ENCODE data around the gene IGFN1.
A peak's percentile ranks its signal among the peaks of the same experiment; 100 is the strongest.
"Not testable (repeated sequence)": the region's sequence is repeated elsewhere in the genome, so short reads cannot be mapped to it uniquely, and the experiment has no call there.

Gene IGFN1

DNA sequence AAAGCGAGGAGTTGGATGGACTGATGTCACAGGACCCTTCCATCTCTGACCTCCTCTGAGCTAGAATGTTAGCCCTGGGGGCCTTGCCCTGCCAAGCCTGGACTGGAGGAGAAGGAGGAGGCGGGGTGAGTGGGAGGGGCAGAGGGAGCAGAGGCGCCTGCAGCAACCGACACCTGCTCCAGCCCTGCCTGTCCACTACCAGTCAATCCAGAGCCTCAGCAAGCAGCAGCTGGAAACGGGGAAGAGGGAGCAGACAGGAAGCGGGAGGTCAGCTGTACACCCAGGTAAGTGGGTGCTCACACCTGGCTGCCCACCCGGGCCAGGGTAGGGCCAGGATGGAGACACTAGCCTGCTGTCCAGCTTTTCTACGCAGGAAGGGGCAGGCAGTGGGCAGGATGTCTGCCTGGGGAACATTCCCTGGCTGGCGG lies at the start of gene IGFN1:
Gene IGFN1 (plus strand): TSS at position 201 of the 428 bp plus-strand sequence. CDS start 2,470 bp downstream, outside the sequence.
- DNase-seq = no peak

DNA sequence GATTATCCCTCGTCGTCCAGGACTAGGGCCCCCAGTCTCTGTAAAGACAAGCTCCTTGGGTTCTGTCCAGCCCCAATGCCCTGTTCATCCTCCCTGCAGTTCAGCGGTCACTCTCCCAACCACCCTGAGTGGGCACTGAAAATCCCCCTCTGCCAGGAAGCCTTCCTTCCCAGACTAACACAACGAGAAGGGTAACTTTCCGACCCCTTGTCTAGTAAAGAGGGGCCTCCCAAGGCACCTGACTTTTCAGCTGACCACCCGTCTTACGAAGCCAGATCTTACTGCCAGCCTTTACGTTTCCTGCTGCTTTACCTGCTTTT lies 49.7 kb upstream of the IGFN1 start:
- DNase-seq = no peak

DNA sequence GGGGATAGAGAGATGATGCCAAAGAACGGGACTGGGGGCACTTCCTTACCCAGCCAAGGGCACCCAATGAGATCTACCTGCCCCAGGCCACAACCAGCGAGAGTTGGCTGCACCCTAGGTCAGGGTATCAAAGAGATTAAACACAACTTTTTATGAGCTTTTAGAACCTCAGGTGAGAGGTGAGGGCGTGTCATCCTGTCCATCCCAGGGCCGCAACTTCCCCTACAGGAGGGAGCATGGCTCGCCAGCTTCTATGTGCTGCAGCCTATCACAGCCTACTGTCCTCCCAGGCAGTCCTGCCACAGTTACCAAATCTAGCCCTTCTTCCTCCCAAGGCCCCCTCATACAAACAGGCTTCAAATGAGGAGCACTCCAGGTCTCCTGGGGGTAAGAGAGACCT lies 49.2 kb upstream of the IGFN1 start:
- no peak for DNase-seq

DNA sequence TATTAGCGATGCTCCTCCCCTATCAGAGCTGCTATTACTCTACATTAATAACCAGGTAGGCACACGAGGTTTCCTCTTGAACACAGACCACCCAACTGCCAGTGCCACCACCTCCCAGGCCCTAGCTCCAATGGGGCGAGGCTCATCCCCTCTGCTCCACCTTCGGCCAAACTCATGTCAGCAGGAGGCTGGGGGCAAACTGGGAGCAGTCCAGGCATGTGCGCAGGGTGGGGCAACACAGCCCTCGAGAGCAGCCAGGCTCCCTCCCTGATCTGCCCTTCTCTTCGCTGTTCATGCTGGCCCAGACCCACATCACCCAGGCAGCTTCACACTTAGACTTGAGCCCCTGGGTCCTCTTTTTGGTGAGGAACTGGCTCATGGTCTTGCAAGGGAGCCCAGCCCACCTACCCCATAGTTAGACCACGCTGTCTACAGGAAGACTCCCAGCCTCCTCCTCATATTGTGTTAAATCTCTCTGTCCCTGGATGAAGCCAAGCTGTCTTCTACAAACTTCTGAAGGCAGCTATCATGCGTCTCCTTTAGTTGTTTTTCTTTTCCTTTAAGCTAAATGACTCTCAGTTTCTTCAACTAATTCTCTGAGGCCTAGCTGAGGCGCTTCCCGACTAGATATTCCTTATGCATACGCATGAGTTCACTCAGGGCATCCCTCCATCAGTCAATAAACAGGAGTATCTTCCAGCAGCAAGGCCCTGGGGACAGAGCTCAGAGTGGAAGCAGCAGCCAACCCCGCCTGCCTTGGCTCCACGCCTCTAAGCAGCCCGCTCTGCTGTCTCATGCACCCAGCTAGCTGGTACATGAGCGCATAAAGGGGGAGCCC lies 48.4 kb upstream of the IGFN1 start:
- DNase-seq = no peak

- DNase-seq = no peak
These were observed 47.5 kb upstream of the IGFN1 start for GRCh38 chr1:201142849-201143725.

GRCh38 chr1:201143726-201144635 lies 46.6 kb upstream of the IGFN1 start:
- no peak for DNase-seq

DNA sequence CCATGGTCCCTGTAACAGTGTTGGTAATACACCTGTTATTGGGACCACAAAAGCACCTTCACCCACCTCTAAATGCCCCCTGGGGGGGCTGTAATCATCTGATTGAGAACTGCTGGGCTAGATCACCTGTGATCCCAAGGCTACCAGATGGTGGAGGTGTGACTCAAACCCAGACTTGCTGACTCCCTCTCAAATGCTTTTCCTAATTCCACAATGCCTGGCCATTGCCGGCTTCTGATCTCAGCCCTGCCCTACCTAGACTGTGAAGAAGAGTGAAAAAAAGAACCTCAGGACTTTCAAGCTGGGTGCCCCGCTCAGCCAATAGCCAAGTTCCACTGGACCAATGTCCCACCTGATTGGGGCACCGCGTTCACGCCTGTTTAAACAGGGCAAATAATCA lies 45.9 kb upstream of the IGFN1 start:
- no peak for DNase-seq

DNA sequence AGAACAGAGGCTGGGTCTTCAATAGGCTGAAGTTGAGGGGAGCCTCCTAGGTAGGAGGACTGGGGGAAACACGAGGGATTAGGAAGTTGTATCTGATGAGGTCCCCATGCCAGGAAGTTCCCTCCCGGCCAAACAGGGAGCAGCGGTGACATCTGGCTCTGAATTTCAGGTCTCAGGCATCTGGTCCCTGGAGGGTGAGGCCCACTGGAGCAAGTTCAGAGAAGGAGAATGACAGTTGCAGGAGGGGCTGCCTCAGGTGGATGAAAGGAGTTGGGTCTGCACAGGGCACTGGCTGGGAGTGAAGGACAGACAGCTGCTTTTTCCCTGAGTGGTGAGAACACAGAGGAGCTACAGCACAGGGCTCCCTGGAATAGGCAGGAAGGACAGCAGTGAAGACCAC lies 45.5 kb upstream of the IGFN1 start:
- DNase-seq = no peak

DNA sequence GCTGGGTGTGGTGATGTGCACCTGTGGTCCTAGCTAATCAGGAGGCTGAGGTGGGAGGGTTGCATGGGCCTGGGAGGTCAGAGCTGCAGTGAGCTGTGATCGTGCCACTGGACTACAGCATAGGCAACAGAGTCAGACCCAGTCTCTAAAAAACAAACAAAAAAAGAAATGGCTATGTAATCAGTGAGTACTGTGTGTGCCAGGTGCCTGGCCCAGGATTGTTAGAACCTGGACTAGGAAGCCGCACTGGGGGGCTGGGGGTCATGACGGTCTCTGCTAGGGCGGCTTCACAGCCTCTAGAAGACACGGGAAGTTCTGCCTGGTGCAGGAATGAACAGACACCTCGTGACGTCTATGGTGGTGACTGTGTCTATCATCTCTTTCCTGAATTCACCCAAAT lies 44.8 kb upstream of the IGFN1 start:
- no peak for DNase-seq

DNA sequence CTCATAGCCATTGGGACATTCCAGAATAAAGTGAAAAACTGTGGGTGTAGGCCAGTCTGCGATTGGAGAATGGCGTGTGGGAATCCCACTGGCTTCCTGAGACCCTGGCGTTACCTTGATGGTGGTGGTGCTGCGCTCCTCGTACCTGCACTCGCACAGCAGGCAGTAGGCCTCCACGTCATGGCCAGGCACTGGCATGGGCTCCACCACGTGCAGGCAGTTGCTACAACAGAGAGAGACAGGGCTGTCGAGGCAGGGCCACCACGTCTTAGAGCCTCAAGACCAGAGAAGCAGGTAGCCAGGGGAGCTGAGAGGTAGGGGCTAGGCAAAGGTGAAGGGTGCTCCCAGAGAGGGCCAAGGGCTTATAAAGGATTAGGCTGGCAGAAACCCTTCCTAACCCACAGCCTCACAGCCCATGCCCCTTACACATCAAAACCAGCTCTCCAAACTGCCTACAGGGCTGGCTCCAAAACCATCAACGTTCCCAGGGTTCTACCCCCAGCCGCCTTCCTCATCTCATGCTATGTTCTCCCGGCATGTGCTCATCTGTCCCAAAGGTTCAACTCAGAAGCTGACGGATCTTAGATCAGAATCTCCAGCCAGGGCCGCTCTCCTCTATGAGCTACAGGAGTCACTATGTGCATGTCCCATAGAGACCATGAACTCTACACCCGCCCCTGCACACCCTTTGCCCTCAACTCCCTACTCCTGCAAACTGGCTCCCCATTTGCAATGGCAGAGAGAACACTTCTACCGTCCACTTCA lies 43.8 kb upstream of the IGFN1 start:
- no peak for DNase-seq

GRCh38 chr1:201147396-201148015 lies 43.1 kb upstream of the IGFN1 start:
- DNase-seq = no peak

- DNase-seq = peak; percentile 47
These were observed 41.2 kb upstream of the IGFN1 start for GRCh38 chr1:201149400-201149799.

- DNase-seq = no peak
These were observed 36.9 kb upstream of the IGFN1 start for GRCh38 chr1:201153474-201154388.

- peak; percentile 96 for DNase-seq
These were observed 36.0 kb upstream of the IGFN1 start, which contains the start of gene TMEM9 for GRCh38 chr1:201154389-201155165. TSS of gene TMEM9 (minus strand) at chr1:201154474. CDS start at chr1:201153923, 551 bp downstream.

GRCh38 chr1:201155354-201155753 lies 35.3 kb upstream of the IGFN1 start:
- no peak for DNase-seq

GRCh38 chr1:201156346-201156745 lies 34.3 kb upstream of the IGFN1 start:
- DNase-seq = no peak

GRCh38 chr1:201156819-201157218 lies 33.8 kb upstream of the IGFN1 start:
- no peak for DNase-seq

DNA sequence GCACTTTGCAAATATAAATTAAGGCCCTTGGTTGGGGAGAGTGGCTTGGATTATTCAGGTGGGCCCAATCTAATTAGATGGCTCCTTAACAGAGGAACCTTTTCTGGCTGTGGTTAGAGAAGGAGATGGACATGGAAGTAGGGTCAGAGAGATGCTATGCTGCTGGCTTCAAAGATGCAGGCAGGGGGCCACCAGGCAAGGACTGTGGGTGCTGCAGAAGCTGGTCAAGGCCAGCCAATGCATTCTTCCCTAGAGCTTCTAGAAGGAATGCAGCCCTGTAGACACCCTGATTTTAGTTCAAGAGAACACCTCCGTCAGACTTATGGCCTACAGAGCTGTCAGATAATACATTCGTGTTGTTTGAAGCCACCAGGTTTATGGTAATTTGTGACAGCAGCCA lies 32.7 kb upstream of the IGFN1 start:
- DNase-seq = no peak

- not testable (repeated sequence) for DNase-seq
These were observed 27.6 kb upstream of the IGFN1 start for GRCh38 chr1:201163036-201163435.

DNA sequence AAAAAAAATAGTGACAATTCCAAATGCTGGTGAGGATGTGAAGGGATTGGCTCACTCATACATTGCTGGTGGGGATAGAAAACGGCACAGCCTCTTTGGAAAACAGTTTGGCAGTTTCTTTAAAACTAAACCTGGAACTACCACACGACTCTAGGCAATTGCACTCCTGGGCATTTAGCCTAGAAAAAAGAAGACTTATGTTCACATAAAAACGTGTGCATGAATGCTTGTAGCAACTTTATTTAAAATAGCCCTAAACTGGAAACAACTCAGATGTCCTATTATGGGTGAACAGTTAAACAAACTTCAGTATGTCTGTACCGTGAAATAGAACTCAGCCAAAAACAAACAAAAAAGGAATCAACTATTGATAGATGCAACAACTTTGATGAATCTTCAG lies 26.9 kb upstream of the IGFN1 start:
- DNase-seq = no peak

All from fibroblast of upper back skin (primary cell).